GM23338 (cell line): ENCODE data around the gene PCGF3. TPM values are rescaled to one million over a fixed set of nuclear protein-coding genes. Genes with fewer than 3 reads are reported as not detected.

ENCODE experiments used
- ATAC-seq: fragments of 200-7000 bp; cut with Tn5 transposase; 3 replicates; pipeline ENCODE4 v1.9.1; 2020
- DNase-seq: peaks from one replicate; pipeline ENCODE4 v3.0.0-alpha.2; 2015; ENCODE audit warnings: low spot score
- H2AFZ ChIP-seq: fragments of 200-600 bp; sonication (generic); 2 replicates; pipeline ENCODE4 v1.8.0; 2016; ENCODE audit warnings: antibody characterized with exemption, mild to moderate bottlenecking, moderate library complexity
- H3F3A ChIP-seq: fragments of 200-600 bp; sonication (generic); replicated peaks from 2 replicates; pipeline ENCODE4 v1.8.0; 2017; ENCODE audit warnings: antibody characterized with exemption, mixed run types, low read depth
- H3K27ac ChIP-seq: fragments of 200-600 bp; sonication (generic); 2 replicates; pipeline ENCODE4 v1.6.1; 2016; ENCODE audit warnings: low read depth
- H3K27me3 ChIP-seq: fragments of 200-600 bp; sonication (generic); 2 replicates; pipeline ENCODE4 v1.8.0; 2016; ENCODE audit warnings: mild to moderate bottlenecking, mixed run types, moderate library complexity; ENCODE audit not compliant: insufficient read depth
- H3K36me3 ChIP-seq: fragments of 200-600 bp; sonication (generic); 2 replicates; pipeline ENCODE4 v1.8.0; 2016; ENCODE audit warnings: mild to moderate bottlenecking; ENCODE audit not compliant: insufficient read depth
- H3K4me1 ChIP-seq: fragments of 200-600 bp; sonication (generic); 2 replicates; pipeline ENCODE4 v1.8.0; 2016; ENCODE audit warnings: mild to moderate bottlenecking, moderate library complexity; ENCODE audit not compliant: insufficient read depth
- H3K4me2 ChIP-seq: fragments of 200-600 bp; sonication (generic); 2 replicates; pipeline ENCODE4 v1.7.1; 2017; ENCODE audit warnings: mixed run types
- H3K4me3 ChIP-seq: fragments of 200-600 bp; sonication (generic); 2 replicates; pipeline ENCODE4 v1.6.1; 2016; ENCODE audit warnings: mixed run types
- H3K79me2 ChIP-seq: fragments of 200-600 bp; sonication (generic); replicated peaks from 2 replicates; pipeline ENCODE4 v1.8.0; 2017; ENCODE audit warnings: mild to moderate bottlenecking; ENCODE audit not compliant: insufficient read depth
- H3K9me2 ChIP-seq: fragments of 200-600 bp; sonication (generic); 2 replicates; pipeline ENCODE4 v1.8.0; 2017; ENCODE audit not compliant: insufficient read depth
- H4K20me1 ChIP-seq: fragments of 200-600 bp; sonication (generic); replicated peaks from 2 replicates; pipeline ENCODE4 v1.8.0; 2017; ENCODE audit warnings: mild to moderate bottlenecking; ENCODE audit not compliant: insufficient read depth
- H3K27ac Mint-ChIP-seq: 2 replicates; pipeline ENCODE4 v1.8.0; 2020; ENCODE audit warnings: inconsistent platforms, mild to moderate bottlenecking, moderate library complexity, mixed read lengths
- H3K27me3 Mint-ChIP-seq: 3 replicates; pipeline ENCODE4 v1.8.0; 2022; ENCODE audit warnings: low read depth, mild to moderate bottlenecking, moderate library complexity, mixed read lengths, inconsistent platforms; ENCODE audit not compliant: insufficient read depth, poor library complexity
- H3K36me3 Mint-ChIP-seq: 3 replicates; pipeline ENCODE4 v1.8.0; 2021; ENCODE audit warnings: low read depth, mild to moderate bottlenecking, inconsistent platforms, moderate library complexity, mixed read lengths
- H3K4me1 Mint-ChIP-seq: 3 replicates; pipeline ENCODE4 v1.8.0; 2020; ENCODE audit warnings: mild to moderate bottlenecking, inconsistent platforms, mixed read lengths
- H3K4me3 Mint-ChIP-seq: 3 replicates; pipeline ENCODE4 v1.8.0; 2021; ENCODE audit warnings: moderate library complexity, mild to moderate bottlenecking, inconsistent platforms, mixed read lengths
- H3K9me3 Mint-ChIP-seq: 3 replicates; pipeline ENCODE4 v1.8.0; 2020; ENCODE audit warnings: moderate library complexity, mild to moderate bottlenecking, inconsistent platforms, mixed read lengths
- CTCF ChIP-seq, 2 experiments: fragments of 200-600 bp in 1 of 2; sonication (generic) in 1 of 2; conservative IDR thresholded peaks; 2 replicates each; pipeline versions ENCODE4 v1.5.1 to v1.6.1; 2016 to 2017; ENCODE audit warnings: antibody characterized with exemption in 2 of 2, low read depth in 2 of 2, mild to moderate bottlenecking in 2 of 2, moderate library complexity in 1 of 2
- EZH2 ChIP-seq: fragments of 200-600 bp; sonication (generic); IDR thresholded peaks from one replicate; pipeline ENCODE4 v1.8.0; 2017; ENCODE audit warnings: antibody characterized with exemption, mild to moderate bottlenecking, low read depth; ENCODE audit not compliant: unreplicated experiment
- EZH2phosphoT487 ChIP-seq: fragments of 200-600 bp; sonication (generic); IDR thresholded peaks from one replicate; pipeline ENCODE4 v1.8.1; 2018; ENCODE audit warnings: antibody characterized with exemption; ENCODE audit not compliant: unreplicated experiment
- JUNB ChIP-seq: IDR thresholded peaks from one replicate; pipeline ENCODE4 v1.6.1; 2016; ENCODE audit warnings: antibody characterized with exemption; ENCODE audit not compliant: unreplicated experiment
- POLR2AphosphoS5 ChIP-seq: IDR thresholded peaks from 2 replicates; pipeline ENCODE4 v1.6.1; 2016; ENCODE audit warnings: antibody characterized with exemption, low read depth
- STAT1 ChIP-seq: IDR thresholded peaks from one replicate; pipeline ENCODE4 v1.6.1; 2016; ENCODE audit warnings: antibody characterized with exemption; ENCODE audit not compliant: unreplicated experiment
- ZNF114 ChIP-seq: fragments of 250-450 bp; sonication (Bioruptor Pico); IDR thresholded peaks from 2 replicates; pipeline ENCODE4 v1.5.0; 2020; ENCODE audit warnings: mild to moderate bottlenecking, moderate library complexity
- ZNF331 ChIP-seq: fragments of 250-450 bp; sonication (Bioruptor Pico); IDR thresholded peaks from 2 replicates; pipeline ENCODE4 v1.5.0; 2020; ENCODE audit warnings: low read depth, mild to moderate bottlenecking, moderate library complexity
- ZNF462 ChIP-seq: fragments of 250-450 bp; sonication (Bioruptor Pico); IDR thresholded peaks from 2 replicates; pipeline ENCODE4 v1.5.0; 2020; ENCODE audit warnings: mild to moderate bottlenecking, moderate library complexity
- polyA plus RNA-seq: library from polyadenylated mRNA; unstranded; fragments of >200 nt; fragmentation: Nextera tagmentation; extraction: Ambion mirVana; gene quantifications from 2 replicates; pipeline ENCODE4 v1.2.1, GENCODE V29; 2016
- total RNA-seq: library from RNA; depleted of rRNA; stranded (reverse); fragments of >200 nt; shearing (Covaris generic); gene quantifications from 2 replicates; pipeline ENCODE4 v1.2.3, GENCODE V29; 2014

PCGF3 gene
- total and polyA plus RNA-seq, 2 experiments from 2014 or later: 33.1 to 49.0 TPM

DNA sequence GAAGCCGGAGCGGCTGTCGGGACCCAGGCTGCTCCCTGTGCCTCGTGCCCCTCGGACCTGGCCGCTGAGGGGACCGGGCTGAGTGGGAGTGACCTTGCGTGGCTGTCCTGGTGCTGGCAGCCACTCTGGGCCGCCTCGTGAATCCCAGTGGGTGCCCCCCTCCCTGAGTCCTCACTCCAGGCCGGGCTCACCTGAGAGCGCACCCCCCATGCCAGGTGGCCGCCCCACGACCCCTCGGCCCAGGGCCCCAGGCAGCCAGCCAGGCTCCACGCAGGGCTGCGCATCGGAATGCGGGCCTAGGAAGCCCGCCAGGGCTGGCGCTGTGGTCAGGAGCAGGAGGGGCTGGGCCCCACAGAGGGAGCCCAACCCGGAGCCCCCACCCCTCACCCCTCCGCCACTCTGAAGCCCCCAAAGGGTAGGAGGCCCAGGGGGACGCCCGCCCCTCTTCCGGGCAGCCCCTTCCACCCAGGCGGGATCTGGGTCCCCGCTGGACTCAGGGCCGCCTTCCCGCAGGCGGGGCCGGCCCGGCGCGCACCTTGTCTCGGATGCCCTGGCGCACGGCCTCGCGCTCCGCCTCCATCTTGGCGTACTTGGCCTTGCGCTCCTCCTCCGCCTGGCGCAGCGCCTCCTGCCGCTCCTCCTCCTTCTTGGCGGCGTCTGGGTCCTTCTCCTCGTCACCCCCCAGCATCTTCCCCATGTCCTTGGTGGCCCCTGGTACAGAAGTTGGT is 86.4 kb downstream of the PCGF3 start:
- H3K36me3 ChIP-seq: no peaks in the 10 kb centered on the region
- no peak overlapping the region for H3K27ac ChIP-seq
- H3K79me2 ChIP-seq: no peaks in the 10 kb centered on the region
- peak overlapping the region; percentile 44; the same call in 1 of the 2 replicates for H3K4me3 ChIP-seq
- peaks cover 26% of the 10 kb centered on the region for H3K4me1 ChIP-seq
- H4K20me1 ChIP-seq: no peaks in the 10 kb centered on the region
- no peaks in the 10 kb centered on the region; the same call in 2 of the 3 replicates for H3K36me3 Mint-ChIP-seq
- no peaks in the 10 kb centered on the region for H3K9me2 ChIP-seq
- H3K4me3 Mint-ChIP-seq: peak overlapping the region; percentile 47; the same call in 2 of the 3 replicates
- DNase-seq: peak; percentile 85
- TF ChIP-seq ZNF331 (no peak), JUNB (no peak), ZNF114 (no peak), CTCF (conservative IDR thresholded peaks at IDR 0.05; ENCODE audit: low read depth in 2 of 2) (peak in 1 of 2 experiments; percentile 51; a peak in 2 of 4 replicates)
- 0 out of 2 replicates have a peak, but pooled peaks cover 9% of the 10 kb centered on the region for H3F3A ChIP-seq
- ATAC-seq: peak; percentile 65
- no peak overlapping the region for H3K27ac Mint-ChIP-seq
- peaks cover 64% of the 10 kb centered on the region for H3K27me3 Mint-ChIP-seq
- H3K4me1 Mint-ChIP-seq: peaks cover 30% of the 10 kb centered on the region
- peak overlapping the region; percentile 82; the same call in 1 of the 2 replicates for H3K4me2 ChIP-seq
- H3K27me3 ChIP-seq: peaks cover 63% of the 10 kb centered on the region
- H3K9me3 Mint-ChIP-seq: no peaks in the 10 kb centered on the region; the same call in 2 of the 3 replicates
- peak overlapping the region; percentile 66; the same call in 1 of the 2 replicates for H2AFZ ChIP-seq

DNA sequence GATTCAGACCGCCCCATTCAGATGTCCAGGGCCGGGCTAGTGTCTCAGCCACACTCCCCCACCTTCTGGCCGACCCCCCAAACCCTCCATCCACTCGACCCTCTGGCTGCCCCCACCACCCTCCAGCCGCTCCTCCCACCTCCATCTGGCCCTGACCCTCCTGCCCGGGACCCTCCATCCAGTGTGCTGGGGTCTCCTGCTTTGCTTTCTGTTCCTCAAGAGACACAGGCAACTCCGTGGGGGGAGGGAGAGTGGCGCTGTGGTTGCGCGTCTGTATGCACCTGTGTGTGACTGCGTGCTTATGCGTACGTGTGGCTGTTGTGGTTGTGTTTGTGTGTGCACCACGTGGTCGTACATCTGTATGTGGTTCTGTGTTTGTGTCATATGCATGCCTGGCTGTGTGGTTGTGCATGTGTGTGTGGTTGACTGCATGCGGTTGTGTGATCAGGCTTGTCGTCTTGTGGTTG is 87.0 kb downstream of the PCGF3 start:
- Mint-ChIP-seq H3K4me1 (peaks cover 26% of the 10 kb centered on the region), H3K27ac (no peak overlapping the region), H3K27me3 (peaks cover 62% of the 10 kb centered on the region), H3K4me3 (peak overlapping the region; percentile 47), H3K9me3 (no peaks in the 10 kb centered on the region; the same call in 2 of the 3 replicates), H3K36me3 (no peaks in the 10 kb centered on the region; the same call in 2 of the 3 replicates)
- Histone ChIP-seq H3K27ac (no peak overlapping the region), H3K79me2 (no peaks in the 10 kb centered on the region), H3K4me3 (peak overlapping the region; percentile 44; the same call in 1 of the 2 replicates), H3F3A (0 out of 2 replicates have a peak, but pooled peaks cover 9% of the 10 kb centered on the region), H3K27me3 (peaks cover 58% of the 10 kb centered on the region), H3K36me3 (no peaks in the 10 kb centered on the region), H2AFZ (peak overlapping the region; percentile 66; the same call in 1 of the 2 replicates), H3K4me2 (peak overlapping the region; percentile 82; the same call in 1 of the 2 replicates), H3K9me2 (no peaks in the 10 kb centered on the region), H4K20me1 (no peaks in the 10 kb centered on the region), H3K4me1 (peaks cover 26% of the 10 kb centered on the region)
- no peak for DNase-seq
- ATAC-seq: no peak
- TF ChIP-seq POLR2AphosphoS5: no peak
- TF ChIP-seq ZNF331: no peak
- TF ChIP-seq ZNF462: no peak
- no peak for TF ChIP-seq ZNF114
- TF ChIP-seq JUNB: no peak
- no peak for TF ChIP-seq STAT1
- TF ChIP-seq EZH2phosphoT487: no peak
- no peak for TF ChIP-seq EZH2
